Natural killer cell (primary cell): ENCODE data around the gene SIK3. TPM values are rescaled to one million over a fixed set of nuclear protein-coding genes. Genes with fewer than 3 reads are reported as not detected.

Experiments used
- ATAC-seq, 3 donors: fragments of 150-1000 bp in 2 of 3; fragments of 200-7000 bp in 1 of 3; cut with Tn5 transposase; 1 replicate in 1 of 3; 2 replicates in 2 of 3; pipeline ENCODE4 v1.10.0; 2021; ENCODE audit warnings: mild to moderate bottlenecking in 2 of 3, moderate library complexity in 2 of 3
- DNase-seq, 2 donors: peaks; one replicate each; pipeline versions ENCODE4 v3.0.0 to v3.0.0-alpha.2; 2013 to 2021; ENCODE audit warnings: mixed read lengths in 1 of 2
- H3K27ac ChIP-seq: one replicate; pipeline ENCODE4 v1.5.1; 2013; ENCODE audit warnings: mild to moderate bottlenecking, low read length
- H3K27me3 ChIP-seq: one replicate; pipeline ENCODE4 v1.6.1; 2013; ENCODE audit warnings: low read length; ENCODE audit not compliant: control insufficient read depth, insufficient read depth
- H3K36me3 ChIP-seq: one replicate; pipeline ENCODE4 v1.6.1; 2013; ENCODE audit warnings: low read length; ENCODE audit not compliant: control insufficient read depth, insufficient read depth
- H3K4me1 ChIP-seq: one replicate; pipeline ENCODE4 v1.6.1; 2013; ENCODE audit warnings: low read length; ENCODE audit not compliant: control insufficient read depth, insufficient read depth
- H3K4me3 ChIP-seq: one replicate; pipeline ENCODE4 v1.5.1; 2013; ENCODE audit warnings: low read length
- H3K9me3 ChIP-seq: one replicate; pipeline ENCODE4 v1.6.1; 2013; ENCODE audit warnings: low read length; ENCODE audit not compliant: control insufficient read depth, insufficient read depth
- H3K27ac Mint-ChIP-seq, 2 donors: one replicate each; pipeline ENCODE4 v1.8.0; 2022; ENCODE audit warnings: mild to moderate bottlenecking in 2 of 2, mixed read lengths in 2 of 2, moderate library complexity in 1 of 2
- H3K27me3 Mint-ChIP-seq, 2 donors: one replicate each; pipeline ENCODE4 v1.8.0; 2022; ENCODE audit warnings: low read depth in 2 of 2, mixed read lengths in 2 of 2
- H3K36me3 Mint-ChIP-seq: one replicate; pipeline ENCODE4 v1.8.0; 2022; ENCODE audit warnings: mixed read lengths
- H3K4me1 Mint-ChIP-seq, 2 donors: one replicate each; pipeline ENCODE4 v1.8.0; 2022; ENCODE audit warnings: mixed read lengths in 2 of 2
- H3K4me3 Mint-ChIP-seq: one replicate; pipeline ENCODE4 v1.8.0; 2022; ENCODE audit warnings: mild to moderate bottlenecking, moderate library complexity, mixed read lengths
- H3K9me3 Mint-ChIP-seq, 2 donors: one replicate each; pipeline ENCODE4 v1.8.0; 2022; ENCODE audit warnings: mixed read lengths in 2 of 2
- CTCF ChIP-seq: fragments of 200-600 bp; IDR thresholded peaks from one replicate; pipeline ENCODE4 v1.8.0; 2022; ENCODE audit warnings: antibody characterized with exemption
- WGBS: methylation state at CpG from one replicate; pipeline ENCODE4 v1.1.7; 2013; ENCODE audit warnings: missing lambda C conversion rate; ENCODE audit not compliant: insufficient coverage; 5-methylcytosine and 5-hydroxymethylcytosine counted together
- intact Hi-C: fragments of 100-400 bp; cut with micrococcal nuclease; formaldehyde crosslinking; loops from one replicate; pipeline ENCODE4 v1.14.2; 2022
- total RNA-seq, 4 donors: library from RNA; stranded (reverse); fragments of 120-200 nt in 1 of 4; gene quantifications; one replicate each; pipeline versions ENCODE4 v1.2.3 to v1.2.4, GENCODE V29; 2013 to 2022

The SIK3 gene
- total RNA-seq, 3 donors from 2014 or later (not counting 1 experiment from before 2014, with no cell fraction given): 71.6 to 120 (median 119) TPM

- Mint-ChIP-seq H3K4me1 (peaks cover 10 to 12% of the 10 kb centered on the region in 2 donors), H3K27me3 (no peaks in the 10 kb centered on the region), H3K9me3 (no peaks in the 10 kb centered on the region), H3K4me3 (no peak overlapping the region), H3K36me3 (peaks cover 10% of the 10 kb centered on the region), H3K27ac (no peak overlapping the region)
- WGBS: 94% methylated on average over 3 of the region's 3 CpGs
- Histone ChIP-seq H3K27me3 (no peaks in the 10 kb centered on the region), H3K36me3 (peaks cover 38% of the 10 kb centered on the region), H3K9me3 (no peaks in the 10 kb centered on the region), H3K4me3 (no peak overlapping the region), H3K4me1 (peaks cover 4% of the 10 kb centered on the region), H3K27ac (no peak overlapping the region)
- intact Hi-C loops: no loop called here
- no peak for DNase-seq
- no peak for ATAC-seq
- no peak for TF ChIP-seq CTCF
Observed at GRCh38 chr11:116893437-116893836, 204.8 kb downstream of the SIK3 start.

- 95% methylated on average over 1 of the region's 2 CpGs for WGBS
- H3K4me3 Mint-ChIP-seq: no peak overlapping the region
- H3K27me3 ChIP-seq: no peaks in the 10 kb centered on the region
- no peaks in the 10 kb centered on the region for H3K27me3 Mint-ChIP-seq
- ATAC-seq (no peak), DNase-seq (no peak)
- H3K36me3 ChIP-seq: peaks cover 37% of the 10 kb centered on the region
- peaks cover 4% of the 10 kb centered on the region for H3K4me1 ChIP-seq
- no peaks in the 10 kb centered on the region for H3K9me3 ChIP-seq
- H3K9me3 Mint-ChIP-seq: no peaks in the 10 kb centered on the region
- H3K27ac Mint-ChIP-seq: peak overlapping the region in 1 of 2 donors; percentile 85
- no peak overlapping the region for H3K4me3 ChIP-seq
- H3K36me3 Mint-ChIP-seq: peaks cover 10% of the 10 kb centered on the region
- H3K4me1 Mint-ChIP-seq: peaks cover 10 to 12% of the 10 kb centered on the region in 2 donors
- H3K27ac ChIP-seq: no peak overlapping the region
- TF ChIP-seq CTCF: no peak
- intact Hi-C loops: no loop called here
Observed at GRCh38 chr11:116892374-116892773, 205.9 kb downstream of the SIK3 start.

- Histone ChIP-seq H3K4me3 (no peak overlapping the region), H3K36me3 (peaks cover 32% of the 10 kb centered on the region), H3K27me3 (no peaks in the 10 kb centered on the region), H3K4me1 (peaks cover 4% of the 10 kb centered on the region), H3K9me3 (no peaks in the 10 kb centered on the region), H3K27ac (no peak overlapping the region)
- no peak for ATAC-seq
- intact Hi-C loops: no loop called here
- WGBS: 97% methylated on average over 2 of the region's 2 CpGs
- no peaks in the 10 kb centered on the region for H3K27me3 Mint-ChIP-seq
- DNase-seq: no peak
- H3K4me3 Mint-ChIP-seq: no peak overlapping the region
- peaks cover 10 to 12% of the 10 kb centered on the region in 2 donors for H3K4me1 Mint-ChIP-seq
- peaks cover 10% of the 10 kb centered on the region for H3K36me3 Mint-ChIP-seq
- peak overlapping the region in 1 of 2 donors; percentile 85 for H3K27ac Mint-ChIP-seq
- H3K9me3 Mint-ChIP-seq: no peaks in the 10 kb centered on the region
- no peak for TF ChIP-seq CTCF
Observed at GRCh38 chr11:116891746-116892145, 206.5 kb downstream of the SIK3 start.

GRCh38 chr11:116890607-116891006 is 207.6 kb downstream of the SIK3 start:
- intact Hi-C loops: no loop called here
- ATAC-seq (peak in 1 of 3 donors; percentile 9), DNase-seq (no peak)
- Mint-ChIP-seq H3K4me3 (no peak overlapping the region), H3K4me1 (peaks cover 10 to 12% of the 10 kb centered on the region in 2 donors), H3K36me3 (peaks cover 10% of the 10 kb centered on the region), H3K27ac (peak overlapping the region; percentile 82 to 85), H3K9me3 (no peaks in the 10 kb centered on the region), H3K27me3 (no peaks in the 10 kb centered on the region)
- H3K36me3 ChIP-seq: peaks cover 24% of the 10 kb centered on the region
- peaks cover 4% of the 10 kb centered on the region for H3K4me1 ChIP-seq
- WGBS: 99% methylated on average over 3 of the region's 4 CpGs
- H3K4me3 ChIP-seq: no peak overlapping the region
- H3K9me3 ChIP-seq: no peaks in the 10 kb centered on the region
- H3K27ac ChIP-seq: no peak overlapping the region
- no peak for TF ChIP-seq CTCF
- no peaks in the 10 kb centered on the region for H3K27me3 ChIP-seq
